Lung (tissue), 12 donors: Measurements from ENCODE around the gene F5. TPM values are rescaled to one million over a fixed set of nuclear protein-coding genes. Genes with fewer than 3 reads are reported as not detected.
A peak's percentile ranks its signal among the peaks of the same experiment; 100 is the strongest.

Experiments
- ATAC-seq: fragments of 200-7000 bp; cut with Tn5 transposase; one replicate; pipeline ENCODE4 v1.9.1; 2020; ENCODE audit warnings: moderate number of reproducible peaks; ENCODE audit not compliant: insufficient read depth, low FRiP score
- DNase-seq, 3 donors: peaks; one replicate each; pipeline ENCODE4 v3.0.0-alpha.2; 2013 to 2017
- H3K27ac ChIP-seq, 2 donors: one replicate each; pipeline ENCODE4 v1.5.1; 2013; ENCODE audit warnings: mild to moderate bottlenecking in 2 of 2, moderate library complexity in 2 of 2, control low read depth in 1 of 2, inconsistent platforms in 1 of 2, low read depth in 1 of 2, low read length in 1 of 2
- H3K27me3 ChIP-seq, 3 donors: one replicate each; pipeline ENCODE4 v1.5.1; 2013; ENCODE audit warnings: low read length in 2 of 3; ENCODE audit not compliant: control insufficient read depth in 3 of 3, insufficient read depth in 3 of 3
- H3K36me3 ChIP-seq, 4 donors: one replicate each; pipeline ENCODE4 v1.5.1; 2013; ENCODE audit warnings: low read length in 4 of 4, mild to moderate bottlenecking in 1 of 4, moderate library complexity in 1 of 4; ENCODE audit not compliant: control insufficient read depth in 4 of 4, insufficient read depth in 4 of 4
- H3K4me1 ChIP-seq, 5 donors: one replicate each; pipeline ENCODE4 v1.5.1; 2013; ENCODE audit warnings: low read length in 5 of 5, mild to moderate bottlenecking in 2 of 5, moderate library complexity in 1 of 5; ENCODE audit not compliant: control insufficient read depth in 5 of 5, insufficient read depth in 5 of 5
- H3K4me3 ChIP-seq: one replicate; pipeline ENCODE4 v1.5.1; 2013; ENCODE audit warnings: mild to moderate bottlenecking, control low read depth, moderate library complexity
- H3K9ac ChIP-seq, 2 donors: one replicate each; pipeline ENCODE4 v1.5.1; 2013; ENCODE audit warnings: low read length in 2 of 2, control low read depth in 1 of 2; ENCODE audit not compliant: insufficient read depth in 1 of 2
- H3K9me3 ChIP-seq, 4 donors: one replicate each; pipeline ENCODE4 v1.5.1; 2013; ENCODE audit warnings: low read length in 3 of 4, mild to moderate bottlenecking in 1 of 4, moderate library complexity in 1 of 4; ENCODE audit not compliant: control insufficient read depth in 4 of 4, insufficient read depth in 3 of 4
- WGBS, 2 donors: extraction: QIAGEN DNeasy Blood & Tissue Kit; methylation state at CpG; one replicate each; pipeline ENCODE4 v1.1.7; 2013; 5-methylcytosine and 5-hydroxymethylcytosine counted together
- polyA plus RNA-seq, 2 donors: library from polyadenylated mRNA; stranded (reverse); fragments of 200-250 nt; gene quantifications; one replicate each; pipeline ENCODE4 v1.2.1, GENCODE V29; 2013
- total RNA-seq, 2 donors: library from RNA; depleted of rRNA in 1 of 2; stranded (reverse); fragments of >200 nt in 1 of 2; gene quantifications; one replicate each; pipeline ENCODE4 v1.2.1, GENCODE V29; 2014 to 2021
- TF ChIP-seq, protein P1 (sequence below): IDR thresholded peaks from 2 replicates; pipeline ENCODE4 v1.5.1; 2012; ENCODE audit warnings: mild to moderate bottlenecking; ENCODE audit errors: control extremely low read depth, extremely low read depth
- donor health status: control.
- donor health status: control.
- donor health status: Bipolar disorder and iron deficiency.
- donor health status: healthy.
- donor health status: DM: yes; HTN: yes; CAD: no.

The F5 gene
- total and polyA plus RNA-seq, 4 donors = 0.74 to 5.3 (median 2.4) TPM

DNA sequence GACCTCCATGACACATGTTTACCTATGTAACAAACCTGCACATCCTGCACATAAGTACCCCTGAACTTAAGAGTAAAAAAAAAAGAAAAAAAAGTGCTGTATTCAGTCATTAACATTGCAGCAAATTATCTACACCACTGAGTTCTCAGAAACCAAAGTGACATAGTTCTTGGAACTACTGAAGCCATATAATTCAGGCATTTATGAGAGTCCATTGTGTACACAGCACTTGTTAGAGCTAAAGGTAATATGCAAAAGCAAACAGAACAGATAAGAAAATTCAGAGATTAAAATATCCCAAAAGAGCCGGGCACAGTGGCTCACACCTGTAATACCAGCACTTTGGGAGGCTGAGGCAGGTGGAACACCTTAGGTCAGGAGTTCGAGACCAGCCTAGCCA, 38.0 kb downstream of the F5 start:
- Histone ChIP-seq H3K4me3 (no peak overlapping the region), H3K9ac (no peak overlapping the region), H3K27ac (no peak overlapping the region), H3K4me1 (no peaks in the 10 kb centered on the region), H3K36me3 (peaks cover 0 to 1% (median 0%) of the 10 kb centered on the region in 4 donors), H3K9me3 (no peaks in the 10 kb centered on the region), H3K27me3 (no peaks in the 10 kb centered on the region)
- TF ChIP-seq, protein P1, sequence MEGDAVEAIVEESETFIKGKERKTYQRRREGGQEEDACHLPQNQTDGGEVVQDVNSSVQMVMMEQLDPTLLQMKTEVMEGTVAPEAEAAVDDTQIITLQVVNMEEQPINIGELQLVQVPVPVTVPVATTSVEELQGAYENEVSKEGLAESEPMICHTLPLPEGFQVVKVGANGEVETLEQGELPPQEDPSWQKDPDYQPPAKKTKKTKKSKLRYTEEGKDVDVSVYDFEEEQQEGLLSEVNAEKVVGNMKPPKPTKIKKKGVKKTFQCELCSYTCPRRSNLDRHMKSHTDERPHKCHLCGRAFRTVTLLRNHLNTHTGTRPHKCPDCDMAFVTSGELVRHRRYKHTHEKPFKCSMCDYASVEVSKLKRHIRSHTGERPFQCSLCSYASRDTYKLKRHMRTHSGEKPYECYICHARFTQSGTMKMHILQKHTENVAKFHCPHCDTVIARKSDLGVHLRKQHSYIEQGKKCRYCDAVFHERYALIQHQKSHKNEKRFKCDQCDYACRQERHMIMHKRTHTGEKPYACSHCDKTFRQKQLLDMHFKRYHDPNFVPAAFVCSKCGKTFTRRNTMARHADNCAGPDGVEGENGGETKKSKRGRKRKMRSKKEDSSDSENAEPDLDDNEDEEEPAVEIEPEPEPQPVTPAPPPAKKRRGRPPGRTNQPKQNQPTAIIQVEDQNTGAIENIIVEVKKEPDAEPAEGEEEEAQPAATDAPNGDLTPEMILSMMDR = no peak
- no peak for ATAC-seq
- DNase-seq = peak in 1 of 3 donors; percentile 3
- 69 to 80% methylated on average over 2 of the region's 2 CpGs for WGBS, 2 donors

DNA sequence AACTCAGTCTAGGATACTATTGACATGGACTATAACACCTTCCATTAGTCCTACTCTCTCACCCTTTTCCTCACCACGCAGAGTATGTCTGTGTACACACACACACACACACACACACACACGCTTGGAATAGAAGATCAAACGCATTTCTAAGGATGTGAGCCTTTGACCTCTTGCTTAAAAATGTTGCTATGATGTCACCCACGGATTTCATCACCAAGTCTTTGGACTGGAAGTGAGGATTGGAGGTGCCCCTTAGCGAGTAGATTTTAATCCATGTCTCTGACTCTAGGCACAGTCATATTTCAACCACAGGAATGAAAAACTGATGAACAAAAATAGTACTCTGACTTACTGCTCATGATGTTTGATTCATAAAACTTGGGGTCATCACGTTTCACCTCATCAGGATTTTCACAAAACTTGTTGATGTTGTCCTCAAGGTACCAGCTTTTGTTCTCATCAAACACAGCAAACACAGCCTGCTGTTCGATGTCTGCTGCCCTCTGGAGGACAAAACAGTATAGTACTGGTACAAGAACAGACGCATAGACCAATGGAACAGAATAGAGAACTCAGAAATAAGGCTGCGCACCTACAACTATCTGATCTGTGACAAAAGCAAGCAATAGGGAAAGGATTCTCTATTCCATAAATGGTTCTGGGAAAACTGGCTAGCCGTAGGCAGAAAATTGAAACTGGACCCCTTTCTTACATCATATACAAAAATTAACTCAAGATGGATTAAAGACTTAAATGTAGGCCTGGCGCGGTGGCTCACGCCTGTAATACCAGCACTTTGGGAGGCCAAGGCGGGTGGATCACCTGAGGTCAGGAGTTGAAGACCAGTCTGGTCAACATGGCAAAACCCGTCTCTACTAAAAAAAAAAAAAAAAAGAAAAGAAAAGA, 39.9 kb downstream of the F5 start:
- DNase-seq (peak; percentile 41 to 88 (median 83)), ATAC-seq (peak; percentile 77)
- Histone ChIP-seq H3K9me3 (no peaks in the 10 kb centered on the region), H3K27me3 (no peaks in the 10 kb centered on the region), H3K36me3 (no peaks in the 10 kb centered on the region), H3K4me3 (no peak overlapping the region), H3K9ac (no peak overlapping the region), H3K4me1 (no peaks in the 10 kb centered on the region), H3K27ac (no peak overlapping the region)
- 46 to 60% methylated on average over 14 to 15 of the region's 15 CpGs for WGBS, 2 donors
- TF ChIP-seq, protein P1 = peak; percentile 54

DNA sequence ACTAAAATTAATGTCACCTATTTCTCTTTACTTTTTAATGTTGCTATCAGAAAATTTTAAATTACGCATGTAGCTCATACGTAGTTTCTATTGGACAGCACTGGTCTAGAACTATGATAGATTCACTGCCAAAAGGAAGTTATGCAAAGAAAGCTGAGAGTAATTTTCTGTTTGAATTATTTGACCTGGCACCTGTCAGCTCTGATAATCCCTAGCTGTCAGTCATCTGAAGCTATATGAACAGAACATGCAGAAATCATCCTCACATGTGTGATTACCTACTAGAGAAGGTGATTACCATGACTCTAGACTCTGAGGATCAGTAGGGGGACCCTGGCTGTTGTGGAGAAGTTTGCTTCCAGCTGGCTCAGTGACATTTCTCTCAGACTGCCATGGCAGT, 40.8 kb downstream of the F5 start:
- no peaks in the 10 kb centered on the region for H3K27me3 ChIP-seq
- DNase-seq = no peak
- no peak overlapping the region for H3K4me3 ChIP-seq
- no peak for ATAC-seq
- no peaks in the 10 kb centered on the region for H3K4me1 ChIP-seq
- no peak overlapping the region for H3K27ac ChIP-seq
- H3K9me3 ChIP-seq = no peaks in the 10 kb centered on the region
- no peak overlapping the region for H3K9ac ChIP-seq
- no peaks in the 10 kb centered on the region for H3K36me3 ChIP-seq
- 58 to 79% methylated on average over 2 of the region's 2 CpGs for WGBS, 2 donors
- TF ChIP-seq, protein P1 = no peak
